ENCODE results near the gene PEX11A. TPM values are rescaled to one million over a fixed set of nuclear protein-coding genes. Genes with fewer than 3 reads are reported as not detected.

PEX11A gene
- total RNA-seq, 2 donors from 2014 or later: 4.5 to 17.3 TPM

DNA sequence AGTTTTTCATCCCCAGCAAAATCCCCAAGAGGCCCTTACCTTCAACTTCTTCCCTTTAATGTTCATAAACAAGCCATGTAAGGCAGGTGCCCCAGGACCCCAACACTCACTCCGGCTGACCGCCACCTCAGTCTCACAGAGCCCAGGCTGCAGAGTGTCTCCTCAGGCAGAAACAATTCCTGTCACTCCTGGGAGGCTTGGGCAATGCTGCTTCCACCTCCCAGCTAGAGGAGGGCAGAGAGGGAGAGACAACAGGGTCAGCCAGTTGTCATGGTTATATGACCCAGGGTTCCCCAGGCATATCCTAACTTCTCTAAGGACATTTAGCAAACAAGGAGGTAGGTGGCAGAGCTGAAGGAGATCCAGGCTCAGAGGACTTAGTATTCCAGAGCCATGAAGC lies 11.3 kb downstream of the PEX11A start, which contains the start of gene PLIN1:
PLIN1 (minus strand) TSS at position 156 of the 400 bp plus-strand sequence. CDS start 1,878 bp downstream, outside the sequence.
- Histone ChIP-seq H3K27ac (peak within 1 kb of the TSS; percentile 40 to 48), H3K36me3 (peaks cover 11% of the 10 kb centered on the region), H3K4me3 (no peak within 1 kb of the TSS), H3K27me3 (replicated peaks; ENCODE audit: insufficient read depth) (no peaks in the 10 kb centered on the region), H3K4me1 (ENCODE audit: control insufficient read depth in 1 of 2, low read depth in 2 of 2) (peaks cover 16 to 33% of the 10 kb centered on the region in 2 donors), H3K9me3 (no peaks in the 10 kb centered on the region)
- ATAC-seq (ENCODE audit: insufficient number of reproducible peaks, low FRiP score, low read depth): no peak
- TF ChIP-seq, protein P1, sequence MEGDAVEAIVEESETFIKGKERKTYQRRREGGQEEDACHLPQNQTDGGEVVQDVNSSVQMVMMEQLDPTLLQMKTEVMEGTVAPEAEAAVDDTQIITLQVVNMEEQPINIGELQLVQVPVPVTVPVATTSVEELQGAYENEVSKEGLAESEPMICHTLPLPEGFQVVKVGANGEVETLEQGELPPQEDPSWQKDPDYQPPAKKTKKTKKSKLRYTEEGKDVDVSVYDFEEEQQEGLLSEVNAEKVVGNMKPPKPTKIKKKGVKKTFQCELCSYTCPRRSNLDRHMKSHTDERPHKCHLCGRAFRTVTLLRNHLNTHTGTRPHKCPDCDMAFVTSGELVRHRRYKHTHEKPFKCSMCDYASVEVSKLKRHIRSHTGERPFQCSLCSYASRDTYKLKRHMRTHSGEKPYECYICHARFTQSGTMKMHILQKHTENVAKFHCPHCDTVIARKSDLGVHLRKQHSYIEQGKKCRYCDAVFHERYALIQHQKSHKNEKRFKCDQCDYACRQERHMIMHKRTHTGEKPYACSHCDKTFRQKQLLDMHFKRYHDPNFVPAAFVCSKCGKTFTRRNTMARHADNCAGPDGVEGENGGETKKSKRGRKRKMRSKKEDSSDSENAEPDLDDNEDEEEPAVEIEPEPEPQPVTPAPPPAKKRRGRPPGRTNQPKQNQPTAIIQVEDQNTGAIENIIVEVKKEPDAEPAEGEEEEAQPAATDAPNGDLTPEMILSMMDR (IDR thresholded peaks at IDR 0.05): no peak
- DNase-seq (ENCODE audit: low spot score): no peak

DNA sequence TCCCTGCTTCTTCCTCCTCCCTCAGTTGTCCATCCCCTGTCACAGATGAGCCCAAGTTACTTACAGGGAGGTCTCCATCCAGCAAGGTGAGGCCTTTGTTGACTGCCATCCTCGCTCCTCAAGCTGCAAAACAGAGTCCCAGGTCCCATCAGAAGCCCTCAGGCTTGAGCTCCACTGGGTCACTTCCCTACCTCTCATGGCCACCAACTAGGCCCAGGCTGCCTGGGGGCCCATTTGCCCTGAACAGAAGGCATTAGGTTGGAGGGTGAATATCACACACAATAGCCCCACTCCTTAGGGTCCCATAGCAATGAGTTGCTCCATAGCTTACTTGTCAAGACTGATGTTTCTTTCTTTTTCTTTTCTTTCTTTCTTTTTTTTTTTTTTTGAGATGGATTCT lies 13.2 kb downstream of the PEX11A start:
- Histone ChIP-seq H3K4me3 (no peak overlapping the region), H3K27me3 (replicated peaks; ENCODE audit: insufficient read depth) (no peaks in the 10 kb centered on the region), H3K27ac (no peak overlapping the region), H3K4me1 (ENCODE audit: control insufficient read depth in 1 of 2, low read depth in 2 of 2) (peaks cover 26 to 50% of the 10 kb centered on the region in 2 donors), H3K36me3 (peaks cover 4% of the 10 kb centered on the region), H3K9me3 (no peaks in the 10 kb centered on the region)
- TF ChIP-seq, protein P1 (IDR thresholded peaks at IDR 0.05): no peak
- ATAC-seq (ENCODE audit: insufficient number of reproducible peaks, low FRiP score, low read depth): no peak
- DNase-seq (ENCODE audit: low spot score): no peak

DNA sequence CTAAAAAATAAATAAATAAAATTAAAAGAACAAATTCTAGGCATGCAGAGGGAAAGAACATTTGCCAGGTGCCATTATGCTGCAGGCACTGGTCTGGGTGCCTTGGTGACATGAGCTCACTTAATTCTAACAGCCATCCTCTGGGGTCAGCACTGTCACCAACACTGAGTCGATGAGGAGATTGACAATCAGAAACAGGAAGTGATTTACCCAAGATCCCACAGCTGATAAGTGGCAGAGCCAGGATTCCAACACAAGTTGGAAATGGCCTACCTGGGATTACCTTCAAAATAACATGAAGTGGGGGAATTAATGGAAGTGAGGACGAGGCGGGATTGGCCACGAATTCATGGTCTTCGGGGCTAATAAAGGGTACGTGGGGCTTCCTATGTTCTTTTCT lies 14.9 kb downstream of the PEX11A start:
- peaks cover 24 to 47% of the 10 kb centered on the region in 2 donors for H3K4me1 ChIP-seq (ENCODE audit: control insufficient read depth in 1 of 2, low read depth in 2 of 2)
- no peak overlapping the region for H3K4me3 ChIP-seq
- H3K9me3 ChIP-seq: no peaks in the 10 kb centered on the region
- no peaks in the 10 kb centered on the region for H3K36me3 ChIP-seq
- ATAC-seq (ENCODE audit: insufficient number of reproducible peaks, low FRiP score, low read depth) (no peak), DNase-seq (ENCODE audit: low spot score) (no peak)
- no peak overlapping the region for H3K27ac ChIP-seq
- TF ChIP-seq, protein P1 (IDR thresholded peaks at IDR 0.05): no peak
- H3K27me3 ChIP-seq (replicated peaks; ENCODE audit: insufficient read depth): no peaks in the 10 kb centered on the region

DNA sequence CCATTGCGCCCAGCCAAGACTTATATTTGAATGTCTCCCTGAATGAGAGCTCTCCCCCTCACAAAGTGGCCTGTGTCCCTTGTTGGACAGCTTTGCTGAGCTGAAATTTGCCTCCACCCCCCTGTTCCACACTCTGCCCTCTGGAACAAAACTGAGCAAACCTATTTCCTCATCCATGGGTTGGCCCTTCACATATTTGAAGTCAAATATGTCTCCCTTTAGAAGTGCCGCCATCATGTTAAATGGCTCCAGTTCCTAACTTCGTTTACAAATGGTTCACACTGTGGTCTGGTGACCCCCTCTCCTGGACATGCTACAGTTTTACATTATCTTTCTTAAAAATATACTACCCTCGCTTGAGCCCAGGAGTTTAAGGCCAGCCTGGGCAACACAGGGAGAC lies 16.0 kb downstream of the PEX11A start:
- Histone ChIP-seq H3K4me1 (ENCODE audit: control insufficient read depth in 1 of 2, low read depth in 2 of 2) (peaks cover 20 to 36% of the 10 kb centered on the region in 2 donors), H3K4me3 (no peak overlapping the region), H3K9me3 (no peaks in the 10 kb centered on the region), H3K27ac (no peak overlapping the region), H3K36me3 (no peaks in the 10 kb centered on the region), H3K27me3 (replicated peaks; ENCODE audit: insufficient read depth) (no peaks in the 10 kb centered on the region)
- TF ChIP-seq, protein P1 (IDR thresholded peaks at IDR 0.05): no peak
- no peak for DNase-seq (ENCODE audit: low spot score)
- no peak for ATAC-seq (ENCODE audit: insufficient number of reproducible peaks, low FRiP score, low read depth)

DNA sequence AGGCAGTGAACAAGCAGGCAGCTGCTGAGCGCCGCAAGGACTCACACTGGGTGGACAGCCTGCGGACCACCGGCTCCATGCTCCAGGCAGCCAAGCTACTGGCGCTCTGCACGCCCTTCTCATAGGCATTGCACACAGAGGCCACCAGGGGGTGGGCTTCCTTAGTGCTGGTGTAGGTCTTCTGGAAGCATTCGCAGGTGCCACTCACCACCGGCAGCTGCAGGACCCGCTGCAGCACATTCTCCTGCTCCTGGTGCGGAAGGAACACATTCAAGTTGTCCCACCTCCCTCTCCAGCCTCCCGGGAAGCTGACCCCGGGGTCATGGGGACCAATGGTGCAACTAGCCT lies 17.4 kb downstream of the PEX11A start:
- TF ChIP-seq, protein P1 (IDR thresholded peaks at IDR 0.05): no peak
- ATAC-seq (ENCODE audit: insufficient number of reproducible peaks, low FRiP score, low read depth) (no peak), DNase-seq (ENCODE audit: low spot score) (no peak)
- Histone ChIP-seq H3K4me1 (ENCODE audit: control insufficient read depth in 1 of 2, low read depth in 2 of 2) (peaks cover 20 to 30% of the 10 kb centered on the region in 2 donors), H3K36me3 (no peaks in the 10 kb centered on the region), H3K27ac (peak overlapping the region; percentile 90 to 91), H3K4me3 (no peak overlapping the region), H3K27me3 (replicated peaks; ENCODE audit: insufficient read depth) (no peaks in the 10 kb centered on the region), H3K9me3 (no peaks in the 10 kb centered on the region)
